HG02852 (cell line): Measurements from ENCODE around the gene TIMM8B.
"Not testable (repeated sequence)": the region's sequence is repeated elsewhere in the genome, so short reads cannot be mapped to it uniquely, and the experiment has no call there.

Experiments used
- ATAC-seq: cut with Tn5 transposase; IDR thresholded peaks from one replicate; pipeline ENCODE4 v1.9.1; 2021; ENCODE audit warnings: mild to moderate bottlenecking, moderate library complexity; ENCODE audit not compliant: unreplicated experiment

TIMM8B gene, protein sequence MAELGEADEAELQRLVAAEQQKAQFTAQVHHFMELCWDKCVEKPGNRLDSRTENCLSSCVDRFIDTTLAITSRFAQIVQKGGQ

GRCh38 chr11:112086422-112087191 is at the start of gene TIMM8B, which contains the start of gene SDHD:
Gene TIMM8B (minus strand): TSS chr11:112086756. CDS start chr11:112086723, 33 bp downstream.
Gene SDHD (plus strand): TSS chr11:112086873. CDS start chr11:112086908, 35 bp downstream.
- peak; percentile 90 for ATAC-seq

DNA sequence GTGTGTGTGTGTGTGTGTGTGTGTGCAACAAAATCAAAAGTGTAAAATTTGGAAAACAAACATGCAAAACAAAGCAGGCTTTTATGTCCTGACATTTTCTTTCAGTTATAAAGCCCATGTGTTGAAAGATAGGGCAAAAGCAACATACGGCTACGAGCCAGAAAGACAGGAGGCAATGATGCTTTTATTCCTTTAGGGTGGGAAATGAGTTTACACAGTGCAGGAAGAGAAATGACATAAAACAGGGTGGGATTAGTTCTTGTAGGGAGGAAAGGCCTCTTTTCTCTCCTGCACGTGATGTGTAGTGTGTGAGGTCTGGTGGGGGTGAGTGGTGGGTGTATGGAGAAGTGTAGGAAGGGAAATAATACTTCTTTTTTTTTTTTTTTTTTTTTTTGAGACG is 47.9 kb upstream of the TIMM8B start:
- ATAC-seq = no peak

GRCh38 chr11:112132737-112133136 is 46.2 kb upstream of the TIMM8B start:
- no peak for ATAC-seq

- ATAC-seq = no peak
Measured at GRCh38 chr11:112129656-112130055, 43.1 kb upstream of the TIMM8B start.

- ATAC-seq = no peak
Measured at GRCh38 chr11:112128483-112129121, 42.0 kb upstream of the TIMM8B start.

- ATAC-seq = no peak
Measured at GRCh38 chr11:112127056-112127455, 40.5 kb upstream of the TIMM8B start.

DNA sequence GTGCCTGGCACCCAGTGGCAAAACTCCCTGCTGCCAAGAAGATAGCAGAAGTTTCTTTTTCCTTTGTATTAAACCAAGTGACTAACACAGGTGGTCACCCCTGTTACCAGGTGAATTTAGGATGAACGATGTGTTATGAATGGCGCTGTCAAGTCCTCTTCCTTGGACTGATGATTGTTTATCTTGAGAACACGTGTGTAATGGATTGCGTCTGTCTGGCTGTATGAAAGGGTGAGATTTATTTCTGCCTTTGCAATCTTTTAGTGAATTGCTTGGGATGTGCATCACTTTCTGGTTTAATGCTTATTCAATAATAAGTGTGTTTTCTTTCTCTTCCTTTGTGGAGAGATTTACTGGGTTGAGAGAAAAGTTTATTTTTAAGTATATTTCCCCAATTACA is 36.6 kb upstream of the TIMM8B start:
- no peak for ATAC-seq

DNA sequence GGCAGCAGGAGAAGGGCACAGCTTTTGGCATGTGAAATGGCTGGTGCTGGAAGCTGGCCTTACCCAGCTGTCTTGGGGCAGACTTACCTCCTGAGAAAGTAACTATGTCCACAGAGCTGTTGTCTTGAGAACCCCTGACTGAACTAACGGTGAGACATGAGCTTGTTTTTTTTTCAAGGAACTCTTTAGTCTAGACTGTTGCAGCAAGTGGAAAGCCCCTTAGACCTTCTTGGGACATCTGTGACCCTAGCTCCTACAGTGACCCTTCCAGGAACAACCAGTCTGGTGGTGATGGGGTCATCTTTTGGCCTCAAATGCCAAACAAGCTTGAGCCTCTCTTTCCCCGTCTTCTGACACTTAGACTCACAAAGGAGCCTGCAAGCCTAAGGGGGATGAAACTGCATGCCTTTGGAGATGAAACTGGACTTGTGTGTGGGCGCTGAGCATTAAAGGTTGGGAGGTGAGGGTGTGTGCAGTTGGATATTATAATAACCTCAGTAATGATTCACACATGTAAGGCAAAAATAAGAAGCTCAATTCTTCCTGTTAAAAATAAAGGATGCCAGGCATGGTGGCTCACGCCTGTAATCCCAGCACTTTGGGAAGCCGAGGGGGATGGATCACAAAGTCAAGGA is 35.5 kb upstream of the TIMM8B start:
- ATAC-seq = no peak

DNA sequence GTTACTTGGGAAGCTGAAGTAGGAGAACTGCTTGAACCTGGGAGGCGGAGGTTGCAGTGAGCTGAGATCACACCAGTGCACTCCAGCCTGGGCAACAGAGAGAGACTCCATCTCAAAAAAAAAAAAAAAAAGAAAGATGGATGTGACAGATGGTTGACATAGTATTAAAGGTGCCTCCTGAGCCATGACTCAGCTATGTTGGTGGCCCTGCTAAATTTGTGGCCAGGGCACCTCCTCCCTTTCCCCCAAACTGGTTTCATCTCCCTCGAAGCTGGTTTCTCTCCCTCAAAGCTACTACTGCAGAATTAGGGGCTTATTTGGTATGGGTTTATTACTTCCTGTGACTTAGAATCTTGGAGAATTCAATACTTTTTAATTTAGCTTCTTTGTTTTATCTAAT is 31.6 kb upstream of the TIMM8B start:
- no peak for ATAC-seq

GRCh38 chr11:112115386-112115785 is 28.8 kb upstream of the TIMM8B start:
- ATAC-seq = no peak

GRCh38 chr11:112114460-112114859 is 27.9 kb upstream of the TIMM8B start:
- no peak for ATAC-seq

GRCh38 chr11:112113539-112114457 is 27.2 kb upstream of the TIMM8B start:
- ATAC-seq = no peak

DNA sequence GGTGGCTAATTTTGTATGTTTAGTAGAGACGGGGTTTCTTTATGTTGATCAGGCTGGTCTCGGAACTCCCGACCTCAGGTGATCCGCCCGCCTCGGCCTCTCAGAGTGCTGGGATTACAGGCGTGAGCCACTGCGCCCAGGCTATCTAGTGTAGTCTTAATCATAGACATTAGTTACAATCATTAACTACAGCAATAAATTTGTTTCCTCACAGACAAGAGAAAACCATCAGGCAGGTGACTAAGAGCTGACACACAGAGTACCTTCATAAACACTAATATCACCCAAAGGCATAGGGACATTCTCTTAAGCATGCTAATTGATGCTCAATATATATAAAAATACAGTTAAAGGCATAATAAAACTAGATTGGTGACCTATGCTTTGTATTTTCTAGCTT is 19.5 kb upstream of the TIMM8B start:
- no peak for ATAC-seq

DNA sequence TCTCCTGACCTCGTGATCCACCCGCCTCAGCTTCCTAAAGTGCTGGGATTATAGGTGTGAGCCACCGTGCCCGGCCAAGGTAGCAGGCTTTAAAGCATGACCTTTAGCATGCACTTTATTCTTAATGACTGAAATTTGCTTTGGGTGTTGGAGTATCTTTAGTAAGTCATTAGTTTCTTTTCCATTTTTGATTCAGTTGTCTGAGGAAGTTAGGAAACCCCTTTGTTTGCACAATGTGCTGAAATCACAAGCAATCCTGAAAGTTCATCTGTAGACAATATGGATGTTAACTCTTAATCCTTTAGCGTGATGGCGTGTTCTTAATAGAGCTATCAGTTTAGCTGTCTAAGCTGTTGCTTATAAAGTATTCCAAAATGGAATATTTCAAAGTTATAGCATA is 16.9 kb upstream of the TIMM8B start:
- no peak for ATAC-seq

DNA sequence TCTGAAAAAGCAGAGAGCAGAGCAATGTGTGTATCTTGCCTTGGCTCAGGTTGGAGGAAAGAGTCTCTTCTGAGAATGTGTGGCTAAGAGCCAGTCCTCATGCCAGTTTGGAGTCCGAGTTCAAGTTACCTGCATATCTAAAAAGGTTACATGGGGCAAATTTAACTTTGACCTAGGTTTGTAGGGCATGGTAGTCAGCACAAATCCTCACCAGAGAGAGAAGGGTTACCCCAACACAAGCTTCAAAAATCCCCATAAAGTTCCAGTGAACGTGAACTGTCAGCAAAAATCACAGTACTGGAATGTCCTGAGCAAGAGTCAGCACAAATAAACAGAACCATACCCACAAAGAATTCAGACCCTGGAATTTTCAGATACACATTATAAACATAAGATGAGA is 13.9 kb upstream of the TIMM8B start:
- no peak for ATAC-seq

DNA sequence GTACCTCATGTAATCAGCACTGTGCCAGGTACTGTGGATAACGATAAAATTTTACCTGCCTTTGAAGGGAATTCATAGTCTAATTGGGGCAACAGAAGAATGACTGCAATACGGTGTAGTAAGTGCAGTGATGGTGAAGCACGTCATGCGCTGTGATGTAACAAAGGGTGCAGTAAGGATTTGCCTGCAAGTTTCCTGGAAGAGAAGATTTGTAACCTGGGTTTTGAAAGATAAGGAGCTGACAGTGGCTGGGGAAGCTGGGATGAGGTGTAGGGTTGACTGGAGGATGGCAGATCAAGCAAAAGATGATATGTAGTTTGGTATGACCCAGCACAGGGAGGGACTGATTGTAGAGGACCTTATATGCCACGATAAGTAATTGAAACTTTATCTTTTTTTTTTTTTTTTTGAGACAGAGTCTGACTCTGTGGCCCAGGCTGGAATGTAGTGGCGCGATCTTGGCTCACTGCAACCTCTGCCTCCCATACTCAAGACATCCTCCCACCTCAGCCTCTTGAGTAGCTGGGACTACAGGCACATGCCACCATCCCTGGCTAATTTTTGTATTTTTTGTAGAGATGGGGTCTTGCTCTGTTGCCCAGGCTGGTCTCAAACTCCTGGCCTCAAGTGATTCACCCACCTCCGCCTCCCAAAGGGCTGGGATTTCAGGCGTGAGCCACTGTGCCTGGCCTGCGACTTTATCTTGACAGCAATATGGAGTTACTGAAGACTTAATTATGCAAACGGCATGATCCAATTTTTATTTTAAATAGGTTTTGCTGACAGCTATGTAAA is 11.4 kb upstream of the TIMM8B start:
- no peak for ATAC-seq

- no peak for ATAC-seq
Measured at GRCh38 chr11:112096194-112096593, 9.6 kb upstream of the TIMM8B start.

- ATAC-seq = not testable (repeated sequence)
Measured at GRCh38 chr11:112095302-112095701, 8.7 kb upstream of the TIMM8B start.

- ATAC-seq = no peak
Measured at GRCh38 chr11:112087212-112087611, 656 bp upstream of the TIMM8B start.
